Measurements from ENCODE around the gene AMMECR1.
"Not testable (repeated sequence)": the region's sequence is repeated elsewhere in the genome, so short reads cannot be mapped to it uniquely, and the experiment has no call there.

AMMECR1 gene

GRCh38 chrX:110317820-110318663 is at the start of gene AMMECR1:
AMMECR1 (minus strand) TSS chrX:110318085; CDS start chrX:110318071, 14 bp downstream.
- peak; percentile 75 for DNase-seq

DNA sequence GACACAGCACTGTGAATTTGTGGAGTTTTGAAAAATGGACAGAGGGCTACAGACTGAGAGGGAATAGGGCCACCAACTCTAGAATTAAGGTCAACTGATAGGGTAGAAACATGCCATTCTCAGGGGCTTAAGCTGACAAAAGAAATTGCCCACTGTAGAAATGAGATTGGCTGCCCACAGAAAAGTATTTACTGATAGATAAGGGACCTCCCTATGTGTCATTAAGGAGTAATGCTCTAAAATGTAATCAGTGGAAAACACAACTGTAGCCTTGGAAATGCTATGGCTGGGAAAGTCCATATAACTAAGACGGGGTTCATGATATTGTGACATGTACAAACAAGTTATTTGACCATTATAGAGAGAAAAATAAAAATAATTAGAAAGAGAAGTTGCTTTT is 45.4 kb upstream of the AMMECR1 start:
- DNase-seq, result no peak

- no peak for DNase-seq
Observed at GRCh38 chrX:110359273-110359672, 41.4 kb upstream of the AMMECR1 start.

DNA sequence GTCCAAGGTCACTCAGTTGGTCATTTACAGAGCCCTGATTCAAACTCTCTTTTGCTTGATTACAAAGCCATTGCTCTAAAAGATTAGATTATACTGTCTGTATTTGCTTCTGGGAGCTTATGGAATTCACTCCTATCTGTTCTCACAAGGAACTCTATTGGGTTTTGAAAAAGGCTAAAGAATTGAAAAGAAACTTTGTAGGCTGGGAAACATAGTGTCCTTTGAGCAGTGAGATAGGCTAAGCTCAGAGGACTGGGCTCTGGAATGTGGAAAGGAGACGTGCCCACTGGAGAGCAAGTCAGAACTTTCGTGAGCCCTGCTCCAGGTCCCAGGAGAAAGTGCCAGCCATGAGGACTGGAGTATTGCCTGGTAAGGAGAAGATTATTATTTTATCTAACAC is 40.7 kb upstream of the AMMECR1 start, which contains the start of gene RTL9:
RTL9 (plus strand) TSS at position 301 of the 400 bp plus-strand sequence. CDS start 91,770 bp downstream, outside the sequence.
- no peak for DNase-seq

GRCh38 chrX:110346681-110347080 is 28.8 kb upstream of the AMMECR1 start:
- DNase-seq, result no peak

GRCh38 chrX:110341189-110342035 is 23.5 kb upstream of the AMMECR1 start:
- peak; percentile 33 for DNase-seq

GRCh38 chrX:110338935-110339334 is 21.1 kb upstream of the AMMECR1 start:
- DNase-seq, result no peak

GRCh38 chrX:110333458-110333857 is 15.6 kb upstream of the AMMECR1 start:
- DNase-seq, result not testable (repeated sequence)

DNA sequence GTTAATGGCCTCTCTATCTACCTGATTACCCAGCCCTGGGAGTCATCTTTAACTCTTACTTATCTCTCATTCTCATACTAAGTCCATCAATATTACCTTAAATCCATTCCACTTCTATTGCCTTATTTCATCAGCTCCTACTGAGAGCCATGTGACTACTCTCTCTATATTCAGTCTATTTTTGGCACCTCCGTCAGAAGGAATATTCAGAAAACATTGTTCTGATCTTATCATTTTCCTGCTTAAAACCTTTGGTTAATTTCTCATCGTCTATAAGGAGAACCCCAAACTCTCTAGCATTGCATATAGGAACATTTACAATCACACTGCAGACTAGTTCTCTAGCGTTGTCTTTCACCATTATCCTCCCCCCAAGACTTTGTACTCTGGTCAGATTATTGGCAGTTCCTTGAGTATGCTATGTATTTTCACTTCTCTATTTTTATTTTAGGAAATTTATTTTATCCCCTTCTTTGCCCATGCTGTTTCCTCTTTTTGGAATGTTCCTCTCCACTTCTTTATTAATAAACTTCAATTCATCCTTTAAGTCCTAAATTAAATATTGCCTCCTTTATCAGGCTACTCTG is 13.7 kb upstream of the AMMECR1 start:
- no peak for DNase-seq

DNA sequence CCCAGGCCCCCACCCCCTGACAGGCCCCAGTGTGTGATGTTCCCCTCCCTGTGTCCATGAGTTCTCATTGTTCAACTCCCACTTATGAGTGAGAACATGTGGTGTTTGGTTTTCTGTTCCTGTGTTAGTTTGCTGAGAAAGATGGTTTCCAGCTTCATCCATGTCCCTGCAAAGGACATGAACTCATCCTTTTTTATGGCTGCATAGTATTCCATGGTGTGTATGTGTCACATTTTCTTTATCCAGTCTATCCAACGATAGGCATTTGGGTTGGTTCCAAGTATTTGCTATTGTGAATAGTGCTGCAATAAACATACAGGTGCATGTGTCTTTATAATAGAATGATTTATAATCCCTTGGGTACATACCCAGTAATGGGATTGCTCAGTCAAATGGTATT is 10.7 kb upstream of the AMMECR1 start:
- DNase-seq, result not testable (repeated sequence)

GRCh38 chrX:110327336-110327735 is 9.5 kb upstream of the AMMECR1 start:
- no peak for DNase-seq

DNA sequence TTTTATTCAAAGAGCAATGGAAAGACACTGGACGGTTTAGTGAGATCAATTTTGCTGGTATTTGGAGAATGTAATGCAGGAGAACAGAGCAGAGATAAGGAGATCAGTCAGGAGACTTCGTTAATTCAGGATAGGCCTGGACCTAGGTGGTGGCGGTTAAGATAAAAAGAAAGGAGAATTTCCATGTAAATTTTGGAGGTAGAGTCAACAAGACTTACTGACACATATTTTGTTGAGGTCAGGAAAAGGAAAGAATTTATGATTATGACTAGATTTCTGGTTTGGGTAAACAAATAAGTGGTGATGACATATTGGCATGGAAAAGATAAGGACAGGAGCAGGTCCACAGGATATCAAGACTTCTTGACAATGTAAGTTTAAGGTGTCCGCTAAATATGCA is 8.8 kb upstream of the AMMECR1 start:
- DNase-seq, result no peak

DNA sequence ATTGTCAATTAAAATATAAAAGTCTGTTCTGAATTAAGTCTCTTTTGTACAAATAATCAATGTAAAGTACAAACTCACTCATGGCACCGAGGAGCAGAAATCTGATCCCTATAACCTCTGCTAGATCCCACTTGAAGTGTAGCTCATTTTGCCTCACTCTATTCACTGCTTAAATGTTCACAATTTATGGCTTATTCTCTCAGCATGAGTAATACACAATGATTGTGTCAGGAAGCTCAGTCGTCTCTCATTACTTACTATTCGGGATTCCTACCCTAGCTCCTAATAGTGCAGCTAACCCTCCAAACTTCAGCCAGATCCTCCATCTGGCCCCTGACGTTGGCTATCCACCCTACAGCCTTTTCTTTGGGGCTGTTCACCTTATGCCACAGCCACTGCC is 4.7 kb upstream of the AMMECR1 start:
- no peak for DNase-seq

- no peak for DNase-seq
Observed at GRCh38 chrX:110321670-110322069, 3.8 kb upstream of the AMMECR1 start.

DNA sequence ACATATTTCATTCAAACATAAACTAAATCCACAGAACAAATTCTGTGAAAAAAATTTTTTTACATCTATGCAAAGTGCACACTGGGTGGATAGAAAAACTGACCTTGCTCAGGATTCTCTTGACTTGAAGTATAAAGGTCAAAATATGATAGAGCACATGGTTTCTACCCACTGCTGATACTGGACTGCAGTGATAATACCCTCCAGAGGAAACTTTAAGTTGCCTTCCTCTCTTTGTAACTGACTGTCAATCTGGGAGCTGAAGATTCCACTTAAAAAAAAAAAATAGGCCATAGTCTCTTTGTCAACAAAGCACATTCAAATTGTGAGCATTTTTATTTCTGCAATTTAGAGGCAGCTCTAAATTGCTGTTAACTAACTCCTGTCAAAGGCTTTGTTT is 3.2 kb upstream of the AMMECR1 start:
- DNase-seq, result no peak

GRCh38 chrX:110320381-110320987 is 2.6 kb upstream of the AMMECR1 start:
- no peak for DNase-seq

GRCh38 chrX:110318664-110318968 is 731 bp upstream of the AMMECR1 start:
- no peak for DNase-seq

DNA sequence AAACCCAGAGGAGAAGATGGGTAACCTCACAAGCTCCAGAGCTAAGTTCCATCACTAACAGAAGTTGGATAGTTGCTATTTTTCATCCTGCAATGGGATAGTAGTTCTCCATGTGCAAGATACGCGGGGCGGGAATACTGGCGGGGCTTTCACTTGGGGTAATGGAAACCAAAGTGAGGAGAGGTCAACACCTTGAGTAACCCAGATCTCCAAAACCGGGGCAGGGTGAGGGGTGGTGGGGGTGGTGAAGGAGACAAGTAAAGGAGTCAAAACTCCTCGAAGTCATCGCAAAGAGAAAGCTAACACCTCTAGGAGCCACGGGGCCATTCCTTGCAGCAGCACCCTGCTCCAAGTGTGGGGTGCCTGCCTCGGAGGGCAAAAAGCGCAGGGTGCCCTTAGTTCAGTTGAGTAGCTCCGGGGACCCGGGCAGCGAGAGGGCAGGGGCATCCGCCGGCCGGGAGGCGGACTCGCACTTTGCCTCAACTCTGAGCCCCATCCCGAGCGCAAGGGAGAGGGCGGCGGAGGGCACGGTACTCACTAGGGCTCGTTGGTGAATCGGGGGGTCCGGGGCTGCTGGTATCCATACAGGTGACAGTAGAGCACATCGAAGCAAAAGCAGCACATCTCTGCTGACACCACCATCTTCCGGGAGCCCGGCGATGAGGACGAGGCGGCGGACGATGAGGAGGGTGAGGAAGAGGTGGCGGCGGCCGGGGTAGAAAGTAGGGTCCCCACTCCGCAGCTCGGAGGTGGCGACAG is 645 bp downstream of the AMMECR1 start:
- DNase-seq, result peak; percentile 17

DNA sequence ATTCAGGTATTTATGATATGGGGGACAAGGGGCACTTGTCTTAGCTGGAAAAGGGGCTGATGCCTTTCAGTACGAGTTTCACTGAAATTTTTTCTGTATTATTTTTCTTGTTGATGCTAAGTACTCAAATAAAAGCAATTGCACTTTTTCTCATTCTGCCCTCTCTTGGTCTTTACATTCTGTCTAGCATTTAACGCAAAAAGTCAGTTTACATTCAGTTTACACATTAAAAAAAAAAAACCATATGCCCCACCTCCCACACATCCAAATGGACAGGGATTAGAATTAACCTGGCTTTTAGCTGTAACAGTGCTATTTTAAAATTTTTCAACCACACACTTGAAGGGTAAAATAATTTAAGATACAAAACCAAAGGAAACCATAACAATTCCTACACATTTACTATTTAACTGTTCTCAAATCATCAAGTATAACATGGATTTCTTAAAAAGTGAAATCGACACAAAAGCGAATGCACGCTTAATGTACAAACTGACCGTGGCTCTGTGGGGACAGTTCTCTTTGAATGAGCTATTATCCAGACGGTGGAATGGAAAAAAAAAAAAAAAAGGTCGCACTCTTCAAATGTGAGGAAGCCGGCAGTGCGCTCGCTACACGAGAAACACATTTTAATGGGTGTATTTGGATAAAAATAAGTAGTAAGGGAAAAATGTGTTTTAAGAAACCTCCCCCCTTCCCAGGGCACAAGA is 1.4 kb downstream of the AMMECR1 start:
- DNase-seq, result no peak

- no peak for DNase-seq
Observed at GRCh38 chrX:110315551-110315950, 2.3 kb downstream of the AMMECR1 start.

DNA sequence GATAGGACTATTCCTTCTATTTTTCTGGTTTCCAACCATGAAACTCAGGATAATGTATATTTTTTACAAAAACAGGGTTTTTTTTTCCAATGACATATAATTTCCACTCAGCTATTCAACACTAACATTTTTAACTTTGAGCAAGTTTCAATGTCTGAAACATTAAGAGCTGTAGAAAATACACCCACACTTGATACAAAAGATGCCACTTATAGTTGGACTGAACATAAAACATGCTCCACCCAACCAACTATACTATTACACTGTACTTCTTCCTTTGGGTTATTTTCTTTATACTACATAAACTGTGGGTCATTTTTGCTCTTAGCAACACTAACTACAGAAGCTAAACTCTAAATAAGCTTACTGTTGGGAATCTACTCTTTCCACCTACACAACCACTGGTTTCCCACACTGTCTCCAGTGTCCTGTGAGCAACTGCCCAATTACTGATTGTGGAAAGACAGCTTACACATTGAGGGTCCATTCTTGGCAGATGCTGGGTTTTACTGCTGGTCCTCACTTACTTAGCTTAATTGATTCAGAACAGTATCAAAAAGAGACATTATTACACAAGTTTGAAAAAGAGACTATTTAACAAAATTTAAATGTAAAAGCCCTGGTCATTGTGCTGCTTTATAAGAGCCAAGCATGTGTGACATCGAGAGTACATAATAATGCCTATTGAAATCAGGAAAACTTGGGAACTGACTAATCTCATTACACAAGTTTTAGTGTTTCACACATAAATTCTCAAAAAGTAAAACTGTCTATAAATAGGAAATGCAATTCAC is 6.3 kb downstream of the AMMECR1 start:
- no peak for DNase-seq
